GM12865 (cell line): Measurements from ENCODE around the gene ZFPM1.
A peak's percentile ranks its signal among the peaks of the same experiment; 100 is the strongest.
"Not testable (repeated sequence)": the region's sequence is repeated elsewhere in the genome, so short reads cannot be mapped to it uniquely, and the experiment has no call there.

Experiments
- DNase-seq: peaks from one replicate; pipeline ENCODE4 v3.0.0; 2010; ENCODE audit warnings: low read depth
- H3K4me3 ChIP-seq: 2 replicates; pipeline ENCODE4 v1.5.1; 2011; ENCODE audit warnings: mild to moderate bottlenecking, low read depth, low read length, control low read depth
- CTCF ChIP-seq: IDR thresholded peaks from 2 replicates; pipeline ENCODE4 v1.5.1; 2011; ENCODE audit warnings: low read length, control low read depth, low read depth, inconsistent platforms; ENCODE audit not compliant: insufficient read depth; ENCODE audit errors: missing control alignments

ZFPM1 gene

GRCh38 chr16:88466949-88467348 is 13.9 kb downstream of the ZFPM1 start:
- no peak for TF ChIP-seq CTCF
- DNase-seq, result no peak
- no peak overlapping the region for H3K4me3 ChIP-seq

GRCh38 chr16:88467541-88467944 is 14.5 kb downstream of the ZFPM1 start:
- no peak for TF ChIP-seq CTCF
- H3K4me3 ChIP-seq, result no peak overlapping the region
- no peak for DNase-seq

DNA sequence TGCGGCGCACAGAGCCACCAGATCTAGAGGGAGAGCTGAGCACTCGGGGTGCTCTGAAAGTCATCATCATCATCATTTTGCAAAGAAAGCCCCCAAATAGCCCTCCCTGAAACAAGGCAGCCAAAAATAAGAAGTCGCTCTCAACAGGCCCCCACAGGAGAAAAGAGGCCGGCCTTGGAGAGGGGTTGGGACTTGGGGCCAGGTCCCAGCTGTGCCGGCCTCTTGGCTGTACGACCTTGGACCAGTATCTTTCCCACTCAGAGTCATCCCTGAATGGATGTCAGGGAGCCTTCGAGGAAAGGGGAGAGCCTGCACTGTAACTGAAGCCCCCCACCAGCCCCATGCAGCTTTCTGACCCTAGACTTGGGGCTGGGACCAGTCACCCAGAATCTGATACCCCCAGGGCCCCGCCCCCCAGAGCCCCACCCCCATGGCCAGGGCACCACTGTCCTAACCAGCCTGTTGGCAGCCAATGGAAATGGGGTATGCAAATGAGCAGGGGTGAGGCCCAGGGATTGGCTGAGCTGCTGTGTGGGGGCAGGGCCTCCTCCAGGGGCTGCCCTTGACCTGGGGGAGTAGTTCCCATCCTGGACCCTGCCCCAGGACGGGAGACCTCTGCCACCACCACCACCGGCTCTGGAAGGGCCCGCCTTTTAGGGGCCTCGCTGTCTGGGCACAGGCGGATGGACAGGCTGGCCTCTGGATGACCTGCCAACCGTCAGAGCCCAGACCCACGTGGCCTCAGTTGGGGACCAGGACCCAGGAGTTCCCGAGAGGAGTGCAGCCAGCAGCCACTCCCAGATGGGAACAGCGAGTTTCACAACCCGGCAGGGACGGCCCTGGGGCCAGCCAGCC is 15.4 kb downstream of the ZFPM1 start:
- no peak overlapping the region for H3K4me3 ChIP-seq
- TF ChIP-seq CTCF, result no peak
- peak; percentile 24 for DNase-seq

- no peak overlapping the region for H3K4me3 ChIP-seq
- DNase-seq, result no peak
- TF ChIP-seq CTCF, result no peak
Measured at GRCh38 chr16:88469615-88470395, 16.7 kb downstream of the ZFPM1 start.

GRCh38 chr16:88470396-88470680 is 17.3 kb downstream of the ZFPM1 start:
- H3K4me3 ChIP-seq, DNase-seq: not testable (repeated sequence)

- not testable (repeated sequence) for H3K4me3 ChIP-seq, DNase-seq
Measured at GRCh38 chr16:88470696-88471095, 17.6 kb downstream of the ZFPM1 start.

- DNase-seq, result no peak
- H3K4me3 ChIP-seq, result no peak overlapping the region
- no peak for TF ChIP-seq CTCF
Measured at GRCh38 chr16:88471115-88471514, 18.0 kb downstream of the ZFPM1 start.

DNA sequence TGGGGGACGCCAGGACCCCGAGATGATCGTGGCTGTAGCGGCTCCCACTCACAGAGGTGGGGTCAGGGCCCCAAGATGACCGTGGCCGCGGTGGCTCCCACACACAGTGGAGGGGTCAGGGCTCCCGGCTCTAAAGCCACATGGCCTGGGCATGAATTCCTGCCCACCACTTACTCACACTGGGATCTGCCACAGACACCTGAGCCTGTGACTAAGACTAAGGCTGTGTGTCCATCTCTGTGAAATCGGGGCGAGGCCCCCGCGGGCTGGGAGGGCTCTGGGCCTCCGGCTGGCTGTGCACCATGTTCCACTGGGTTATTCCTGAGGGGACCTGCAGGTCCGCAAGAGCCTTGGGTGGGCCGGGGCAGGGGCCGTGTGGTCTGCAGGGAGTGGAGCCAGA is 18.5 kb downstream of the ZFPM1 start:
- no peak for TF ChIP-seq CTCF
- DNase-seq, result no peak
- no peak overlapping the region for H3K4me3 ChIP-seq
